HepG2 (cell line): ENCODE results near the gene ANKRD39.

Source experiments
- CCDC6 ChIP-seq: sonication (generic); formaldehyde crosslinking; IDR thresholded peaks from 2 replicates; pipeline ENCODE4 v1.8.1; 2022; ENCODE audit warnings: mild to moderate bottlenecking, missing genetic modification reagents, moderate library complexity
- PHF8 ChIP-seq: sonication (generic); formaldehyde crosslinking; IDR thresholded peaks from 2 replicates; pipeline ENCODE4 v1.5.0; 2020; ENCODE audit warnings: missing genetic modification reagents
- RAD51 ChIP-seq: fragments of 450-650 bp; IDR thresholded peaks from 2 replicates; pipeline ENCODE4 v1.6.1; 2016; ENCODE audit warnings: borderline replicate concordance
- SP1 ChIP-seq, 2 experiments: fragments of 450-650 bp in 1 of 2; sonication (generic) in 1 of 2; formaldehyde crosslinking in 1 of 2; IDR thresholded peaks; 2 replicates each; pipeline versions ENCODE4 v1.4.0 to v1.6.1; 2016 to 2020; ENCODE audit warnings: missing genetic modification reagents in 1 of 2
- ZKSCAN1 ChIP-seq: fragments of 150-350 bp; IDR thresholded peaks from 2 replicates; pipeline ENCODE4 v1.6.1; 2014; ENCODE audit warnings: low read length
- ZSCAN31 ChIP-seq: sonication (generic); formaldehyde crosslinking; IDR thresholded peaks from 2 replicates; pipeline ENCODE4 v1.5.0; 2020; ENCODE audit warnings: low read depth, mild to moderate bottlenecking, missing genetic modification reagents

DNA sequence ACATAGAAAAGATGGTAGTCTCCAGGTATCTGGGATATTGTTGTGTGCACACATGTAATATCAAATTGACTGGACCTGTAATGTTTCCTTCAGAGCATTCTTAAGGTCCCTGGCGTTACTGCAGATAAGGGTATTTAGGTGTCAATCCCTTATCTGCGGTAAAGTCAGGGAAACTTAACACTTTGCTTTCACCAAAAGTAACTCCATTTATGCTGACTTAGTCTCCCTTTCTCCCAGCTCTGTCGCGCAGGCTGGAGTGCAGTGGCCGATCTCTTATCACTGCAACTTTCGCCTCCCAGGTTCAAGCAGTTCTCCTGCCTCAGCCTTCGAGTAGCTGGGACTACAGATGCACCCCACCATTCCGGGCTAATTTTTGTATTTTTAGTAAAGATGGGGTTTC, 39.9 kb downstream of the ANKRD39 start:
- no peak for TF ChIP-seq ZSCAN31 (CRISPR knock-in tag)
- TF ChIP-seq PHF8 (CRISPR knock-in tag) = no peak
- no peak for TF ChIP-seq CCDC6 (CRISPR knock-in tag)
- TF ChIP-seq SP1 (IDR thresholded peaks at IDR 0.05) = no peak
- TF ChIP-seq SP1 (CRISPR knock-in tag; IDR thresholded peaks at IDR 0.05) = no peak
- no peak for TF ChIP-seq RAD51
- no peak for TF ChIP-seq ZKSCAN1
